ENCODE results near the gene DNAH11.

DNAH11 gene

GRCh38 chr7:21542891-21543527 is at the start of gene DNAH11:
DNAH11 (plus strand) TSS chr7:21543039; CDS start chr7:21543246, 207 bp downstream.
- TF ChIP-seq FOXM1 (IDR thresholded peaks at IDR 0.05; ENCODE audit: borderline replicate concordance) (no peak), SUZ12 (IDR thresholded peaks at IDR 0.05) (no peak), BHLHE40 (IDR thresholded peaks at IDR 0.05; ENCODE audit: borderline replicate concordance) (no peak), ELF4 (IDR thresholded peaks at IDR 0.05) (no peak), L3MBTL2 (conservative IDR thresholded peaks at IDR 0.05) (peak; percentile 69)
- ChIA-PET CTCF (interaction anchor here (0.6 kb wide), 1 partner anchor 332 kb away, joined by 3 read pairs; no protein-coding TSS in a partner anchor), POLR2A (no interaction called here)
- DNase-seq (ENCODE audit: extremely low spot score) = peak; percentile 80

- POLR2A ChIA-PET = no interaction called here
- no peak for DNase-seq (ENCODE audit: extremely low spot score)
- TF ChIP-seq HDGF (IDR thresholded peaks at IDR 0.05; ENCODE audit: borderline replicate concordance) (no peak), LEF1 (IDR thresholded peaks at IDR 0.05; ENCODE audit: borderline replicate concordance) (no peak), ARNT (IDR thresholded peaks at IDR 0.05) (no peak), SP1 (IDR thresholded peaks at IDR 0.05) (no peak), TARDBP (IDR thresholded peaks at IDR 0.05) (no peak), FOXA1 (IDR thresholded peaks at IDR 0.05) (no peak), FOXM1 (IDR thresholded peaks at IDR 0.05; ENCODE audit: borderline replicate concordance) (no peak), L3MBTL2 (conservative IDR thresholded peaks at IDR 0.05) (no peak), CTBP1 (IDR thresholded peaks at IDR 0.05; ENCODE audit: borderline replicate concordance) (no peak), ELF4 (IDR thresholded peaks at IDR 0.05) (no peak), ZNF384 (IDR thresholded peaks at IDR 0.05) (no peak), SUZ12 (IDR thresholded peaks at IDR 0.05) (no peak)
- CTCF ChIA-PET = no interaction called here
These were observed 47.1 kb upstream of the DNAH11 start for GRCh38 chr7:21495731-21496130.

GRCh38 chr7:21497072-21497471 is 45.8 kb upstream of the DNAH11 start:
- ChIA-PET CTCF (interaction anchor here (0.7 kb wide), 1 partner anchor 32 kb away, joined by 4 read pairs; no protein-coding TSS in a partner anchor), POLR2A (no interaction called here)
- DNase-seq (ENCODE audit: extremely low spot score) = no peak
- TF ChIP-seq PKNOX1 (IDR thresholded peaks at IDR 0.05) (no peak), ZNF384 (IDR thresholded peaks at IDR 0.05) (no peak), SP1 (IDR thresholded peaks at IDR 0.05) (no peak), FOXM1 (IDR thresholded peaks at IDR 0.05; ENCODE audit: borderline replicate concordance) (no peak), HDGF (IDR thresholded peaks at IDR 0.05; ENCODE audit: borderline replicate concordance) (no peak), CTBP1 (IDR thresholded peaks at IDR 0.05; ENCODE audit: borderline replicate concordance) (no peak), ARNT (IDR thresholded peaks at IDR 0.05) (no peak), SUZ12 (IDR thresholded peaks at IDR 0.05) (no peak), L3MBTL2 (conservative IDR thresholded peaks at IDR 0.05) (no peak)

- DNase-seq (ENCODE audit: extremely low spot score) = no peak
- CTCF ChIA-PET = no interaction called here
- peak; percentile 79 for TF ChIP-seq PKNOX1 (IDR thresholded peaks at IDR 0.05)
- TF ChIP-seq FOXK2 (IDR thresholded peaks at IDR 0.05) = no peak
- POLR2A ChIA-PET = no interaction called here
These were observed 42.6 kb upstream of the DNAH11 start for GRCh38 chr7:21500117-21500832.

- ChIA-PET POLR2A (no interaction called here), CTCF (interaction anchor here (0.6 kb wide), 1 partner anchor 103 kb away, joined by 3 read pairs; no protein-coding TSS in a partner anchor)
- no peak for DNase-seq (ENCODE audit: extremely low spot score)
- TF ChIP-seq LEF1 (IDR thresholded peaks at IDR 0.05; ENCODE audit: borderline replicate concordance) (no peak), NFRKB (IDR thresholded peaks at IDR 0.05) (no peak), FOXA1 (IDR thresholded peaks at IDR 0.05) (no peak), ZNF384 (IDR thresholded peaks at IDR 0.05) (no peak), FOXK2 (IDR thresholded peaks at IDR 0.05) (no peak), L3MBTL2 (conservative IDR thresholded peaks at IDR 0.05) (no peak), PKNOX1 (IDR thresholded peaks at IDR 0.05) (no peak), HDGF (IDR thresholded peaks at IDR 0.05; ENCODE audit: borderline replicate concordance) (no peak), SUZ12 (IDR thresholded peaks at IDR 0.05) (no peak), SP1 (IDR thresholded peaks at IDR 0.05) (no peak), ARNT (IDR thresholded peaks at IDR 0.05) (no peak), CTBP1 (IDR thresholded peaks at IDR 0.05; ENCODE audit: borderline replicate concordance) (no peak), BHLHE40 (IDR thresholded peaks at IDR 0.05; ENCODE audit: borderline replicate concordance) (no peak), TARDBP (IDR thresholded peaks at IDR 0.05) (no peak), FOXM1 (IDR thresholded peaks at IDR 0.05; ENCODE audit: borderline replicate concordance) (no peak), ELF4 (IDR thresholded peaks at IDR 0.05) (no peak)
These were observed 38.8 kb upstream of the DNAH11 start for GRCh38 chr7:21504021-21504420.

- ChIA-PET CTCF (interaction anchor here (0.6 kb wide), 1 partner anchor 244 kb away, joined by 3 read pairs; no protein-coding TSS in a partner anchor), POLR2A (no interaction called here)
- peak; percentile 10 for DNase-seq (ENCODE audit: extremely low spot score)
- TF ChIP-seq ELF4 (IDR thresholded peaks at IDR 0.05) (no peak), HDGF (IDR thresholded peaks at IDR 0.05; ENCODE audit: borderline replicate concordance) (no peak), CTBP1 (IDR thresholded peaks at IDR 0.05; ENCODE audit: borderline replicate concordance) (no peak), L3MBTL2 (conservative IDR thresholded peaks at IDR 0.05) (no peak), ZNF384 (IDR thresholded peaks at IDR 0.05) (no peak), FOXA1 (IDR thresholded peaks at IDR 0.05) (no peak), FOXM1 (IDR thresholded peaks at IDR 0.05; ENCODE audit: borderline replicate concordance) (no peak), FOXK2 (IDR thresholded peaks at IDR 0.05) (no peak), SUZ12 (IDR thresholded peaks at IDR 0.05) (no peak), ARNT (IDR thresholded peaks at IDR 0.05) (no peak), LEF1 (IDR thresholded peaks at IDR 0.05; ENCODE audit: borderline replicate concordance) (no peak), NFRKB (IDR thresholded peaks at IDR 0.05) (no peak), BHLHE40 (IDR thresholded peaks at IDR 0.05; ENCODE audit: borderline replicate concordance) (no peak), SP1 (IDR thresholded peaks at IDR 0.05) (no peak), TARDBP (IDR thresholded peaks at IDR 0.05) (no peak), PKNOX1 (IDR thresholded peaks at IDR 0.05) (no peak)
These were observed 35.1 kb upstream of the DNAH11 start for GRCh38 chr7:21507627-21508343.
